K562 (cell line): ENCODE results near the gene IGF1R. TPM values are rescaled to one million over a fixed set of nuclear protein-coding genes. Genes with fewer than 3 reads are reported as not detected.
A peak's percentile ranks its signal among the peaks of the same experiment; 100 is the strongest.

ENCODE experiments used
- ATAC-seq: fragments of 200-7000 bp; cut with Tn5 transposase; 3 replicates; pipeline ENCODE4 v1.9.1; 2020; ENCODE audit warnings: moderate library complexity
- BruUV-seq: library from RNA; stranded (reverse); fragments of 400-500 nt; replicated peaks from 2 replicates; lab custom pipeline; 2021; lab: Mats Ljungman, UMichigan
- CTCF ChIA-PET: fragments of 300-600 bp; formaldehyde crosslinking; extraction: SDS; loops from one replicate; lab custom pipeline; 2021; ENCODE audit warnings: low intra/inter-chr PET ratio; lab: Yijun Ruan, JAX
- POLR2A ChIA-PET: fragments of 300-600, 350-650 bp; sonication (Branson Sonifier 250); formaldehyde crosslinking; extraction: SDS; loops from one replicate; lab custom pipeline; 2021; ENCODE audit warnings: antibody characterized with exemption, inconsistent platforms; lab: Yijun Ruan, JAX
- DNase-seq, 4 experiments: peaks; one replicate each; pipeline versions ENCODE4 v3.0.0 to v3.0.0-alpha.2; 2011 to 2018; ENCODE audit warnings: low spot score in 3 of 4, mixed read lengths in 3 of 4; ENCODE audit errors: extremely low read depth in 1 of 4
- FAIRE-seq: peaks from 2 replicates; lab custom pipeline; 2011; peaks lifted over from hg19 to GRCh38; lab: Jason Lieb, UNC
- H2AFZ ChIP-seq: 2 replicates; pipeline ENCODE4 v1.6.0; 2011; ENCODE audit warnings: low read depth, low read length, control low read depth, inconsistent platforms
- H3K27ac ChIP-seq: fragments of 200-600 bp; 3 replicates; pipeline ENCODE4 v1.8.0; 2011; ENCODE audit warnings: low read depth, mild to moderate bottlenecking, control low read depth, inconsistent platforms, low read length, moderate library complexity, mixed read lengths; ENCODE audit errors: extremely low read depth
- H3K27me3 ChIP-seq, 2 experiments: fragments of 300-600 bp in 1 of 2; 2 replicates in 1 of 2; 3 replicates in 1 of 2; pipeline versions ENCODE4 v1.6.0 to v1.8.0; 2011; ENCODE audit warnings: inconsistent platforms in 2 of 2, low read length in 2 of 2, mild to moderate bottlenecking in 1 of 2, mixed read lengths in 1 of 2, moderate library complexity in 1 of 2; ENCODE audit not compliant: control insufficient read depth in 2 of 2, insufficient read depth in 2 of 2
- H3K36me3 ChIP-seq: fragments of 300-600 bp; 3 replicates; pipeline ENCODE4 v1.8.0; 2011; ENCODE audit warnings: mild to moderate bottlenecking, low read length, inconsistent platforms; ENCODE audit not compliant: control insufficient read depth, insufficient read depth
- H3K4me1 ChIP-seq, 2 experiments: fragments of 200-600 bp in 1 of 2; replicated peaks in 1 of 2; 2 replicates in 1 of 2; 3 replicates in 1 of 2; pipeline versions ENCODE4 v1.5.1 to v1.8.0; 2011; ENCODE audit warnings: inconsistent platforms in 2 of 2, low read length in 2 of 2, mild to moderate bottlenecking in 1 of 2, mixed read lengths in 1 of 2, moderate library complexity in 1 of 2; ENCODE audit not compliant: control insufficient read depth in 2 of 2, insufficient read depth in 2 of 2
- H3K4me2 ChIP-seq: 2 replicates; pipeline ENCODE4 v1.6.1; 2011; ENCODE audit warnings: low read length, control low read depth, inconsistent platforms, mixed read lengths; ENCODE audit not compliant: insufficient read depth
- H3K4me3 ChIP-seq: fragments of 200-600 bp; sonication (generic), shearing (Covaris generic); 2 replicates; pipeline ENCODE4 v1.5.1; 2016; ENCODE audit warnings: control low read depth, inconsistent platforms
- H3K79me2 ChIP-seq: fragments of 200-600 bp; 3 replicates; pipeline ENCODE4 v1.8.0; 2011; ENCODE audit warnings: low read length, inconsistent platforms; ENCODE audit not compliant: control insufficient read depth, insufficient read depth
- H3K9ac ChIP-seq, 2 experiments: 2 replicates each; pipeline versions ENCODE4 v1.6.0 to v1.6.1; 2011; ENCODE audit warnings: low read depth in 2 of 2, low read length in 2 of 2, control low read depth in 1 of 2, inconsistent platforms in 1 of 2, mild to moderate bottlenecking in 1 of 2, mixed read lengths in 1 of 2; ENCODE audit not compliant: insufficient read depth in 1 of 2
- H3K9me1 ChIP-seq: one replicate; pipeline ENCODE4 v1.6.0; 2011; ENCODE audit warnings: inconsistent platforms, mild to moderate bottlenecking, low read length, moderate library complexity; ENCODE audit not compliant: control insufficient read depth, insufficient read depth
- H3K9me3 ChIP-seq: replicated peaks from 2 replicates; pipeline ENCODE4 v1.5.1; 2011; ENCODE audit warnings: low read depth, low read length, inconsistent platforms; ENCODE audit not compliant: control insufficient read depth, insufficient read depth
- H4K20me1 ChIP-seq: replicated peaks from 2 replicates; pipeline ENCODE4 v1.6.1; 2011; ENCODE audit warnings: low read length, inconsistent platforms, mixed read lengths; ENCODE audit not compliant: control insufficient read depth, insufficient read depth
- KLF13 ChIP-seq: fragments of 450-650 bp; IDR thresholded peaks from 2 replicates; pipeline ENCODE4 v1.6.1; 2016; ENCODE audit warnings: missing genetic modification characterization, low read depth, mild to moderate bottlenecking, missing compliant biosample characterization, moderate library complexity, borderline replicate concordance
- SP1 ChIP-seq: sonication (generic); formaldehyde crosslinking; IDR thresholded peaks from 2 replicates; pipeline ENCODE4 v1.8.1; 2022; ENCODE audit warnings: mild to moderate bottlenecking, missing genetic modification reagents
- TEAD4 ChIP-seq, 2 experiments: sonication (generic) in 1 of 2; formaldehyde crosslinking in 1 of 2; IDR thresholded peaks; 2 replicates each; pipeline versions ENCODE4 v1.6.1 to v1.8.0; 2012 to 2022; ENCODE audit warnings: borderline replicate concordance in 1 of 2, inconsistent platforms in 1 of 2, low read length in 1 of 2, mild to moderate bottlenecking in 1 of 2, missing genetic modification reagents in 1 of 2
- USF2 ChIP-seq: sonication (generic); formaldehyde crosslinking; IDR thresholded peaks from 2 replicates; pipeline ENCODE4 v1.5.0; 2020; ENCODE audit warnings: missing genetic modification reagents
- WGBS: fragments of 100-300 bp; shearing (Covaris generic); methylation state at CpG from one replicate; pipeline ENCODE4 v1.1.6; 2016; ENCODE audit warnings: low coverage, mixed read lengths; ENCODE audit not compliant: insufficient coverage; ENCODE audit errors: missing lambda C conversion rate; 5-methylcytosine and 5-hydroxymethylcytosine counted together
- in situ Hi-C: fragments of 300-500 bp; cut with MboI; formaldehyde crosslinking; loops from 4 replicates; pipeline ENCODE4 v1.15.0; 2018; ENCODE audit warnings: inconsistent platforms, mixed read lengths
- intact Hi-C: fragments of 100-400 bp; cut with micrococcal nuclease; formaldehyde crosslinking; loops from 2 replicates; pipeline ENCODE4 v1.14.2; 2022
- polyA plus RNA-seq, 8 experiments: library from polyadenylated mRNA; depleted of rRNA in 4 of 8; stranded (reverse) in 5 of 8; unstranded in 3 of 8; fragments of >200 nt; fragmentation: Nextera tagmentation in 2 of 8; fragmentation: Illumina TruSeq in 1 of 8; extraction: Ambion mirVana in 2 of 8; extraction: Trizol in 1 of 8; gene quantifications; 2 replicates each; pipeline versions ENCODE4 v1.2.1 to v1.2.3, GENCODE V29; 2011 to 2014; ENCODE audit warnings: inconsistent platforms in 1 of 8, missing spikeins in 1 of 8
- total RNA-seq, 7 experiments: library from RNA; depleted of rRNA in 6 of 7; stranded (reverse); fragments of >200 nt in 6 of 7; fragmentation: Illumina TruSeq in 2 of 7; extraction: Trizol in 2 of 7; gene quantifications; 2 replicates each; pipeline versions ENCODE4 v1.2.1 to v1.2.3, GENCODE V29; 2011 to 2021; ENCODE audit warnings: low replicate concordance in 1 of 7
- TF ChIP-seq, protein P1 (sequence below), 2 experiments: fragments of 450-650 bp; formaldehyde crosslinking in 1 of 2; IDR thresholded peaks; 2 replicates each; pipeline versions ENCODE4 v1.4.0 to v1.6.1; 2014 to 2020; ENCODE audit warnings: mild to moderate bottlenecking in 2 of 2, borderline replicate concordance in 1 of 2, low read depth in 1 of 2
- TF ChIP-seq, protein P2 (sequence below): sonication (generic); formaldehyde crosslinking; IDR thresholded peaks from 2 replicates; pipeline ENCODE4 v1.8.1; 2023; ENCODE audit warnings: mild to moderate bottlenecking, missing genetic modification reagents

Gene IGF1R
- total and polyA plus RNA-seq, 9 of the 15 experiments (the other 6 are each of a cell fraction or from before 2014, with no cell fraction given): 0.35 to 8.0 (median 1.6) TPM

DNA sequence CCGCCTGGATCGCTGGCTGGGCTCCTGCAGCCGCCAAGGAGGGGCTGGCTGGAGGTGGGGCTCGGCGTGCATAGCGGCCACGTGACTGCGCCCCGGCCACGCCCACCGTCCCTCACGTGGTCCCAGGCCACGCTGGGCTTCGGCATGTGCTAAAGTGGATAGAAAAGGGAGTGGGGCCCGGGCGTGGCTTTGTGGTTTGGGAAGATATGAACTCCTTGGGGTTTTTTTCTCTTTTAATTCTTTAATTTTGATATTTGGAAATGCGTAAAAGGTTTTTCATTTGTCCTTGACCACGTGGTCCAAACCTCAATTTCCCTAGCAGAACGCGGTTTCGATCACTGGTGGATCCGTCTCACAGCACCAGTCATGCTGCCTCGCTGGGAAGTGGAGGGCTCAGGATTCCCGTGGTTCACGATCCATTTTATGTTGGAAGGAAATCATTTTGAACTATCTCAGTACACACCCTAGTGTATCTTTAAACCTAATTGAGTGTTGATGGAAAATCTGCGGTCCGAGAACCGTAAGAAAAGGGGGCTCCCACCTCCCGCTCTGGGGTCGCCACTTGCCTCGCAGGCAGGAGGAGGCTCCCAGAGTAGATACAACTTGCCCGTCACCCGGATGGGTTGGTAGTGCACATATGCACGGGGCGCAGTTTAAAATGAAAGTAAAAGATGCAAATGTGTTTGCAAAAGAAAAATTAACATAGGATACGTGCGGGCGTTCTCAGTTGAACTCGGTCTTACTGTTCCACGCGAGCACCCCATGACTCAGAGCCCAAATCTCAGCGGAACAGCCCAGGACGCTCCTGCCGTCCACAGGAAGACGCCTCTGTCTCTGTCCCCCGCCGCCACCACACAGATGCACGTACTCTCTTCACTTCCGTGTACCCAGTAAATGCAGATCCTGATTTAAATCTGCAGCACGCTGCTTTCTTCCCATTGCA is 217.3 kb downstream of the IGF1R start:
- intact Hi-C loops: no loop called here
- in situ Hi-C loops: no loop called here
- Histone ChIP-seq H2AFZ (peak overlapping the region; percentile 74), H3K4me1 (peaks cover 10 to 13% of the 10 kb centered on the region in 2 experiments; a peak in 4 of 5 replicates), H3K27me3 (peaks cover 14 to 30% of the 10 kb centered on the region in 2 experiments), H3K36me3 (no peaks in the 10 kb centered on the region), H3K27ac (no peak overlapping the region), H3K9me3 (no peaks in the 10 kb centered on the region), H4K20me1 (peaks cover 6% of the 10 kb centered on the region; the same call in 1 of the 2 replicates), H3K9me1 (no peaks in the 10 kb centered on the region), H3K4me2 (peak overlapping the region; percentile 76), H3K79me2 (no peaks in the 10 kb centered on the region), H3K4me3 (peak overlapping the region; percentile 23; the same call in 1 of the 2 replicates), H3K9ac (no peak overlapping the region)
- ChIA-PET CTCF (no interaction called here), POLR2A (interaction anchor here (0.6 kb wide), 1 partner anchor 9 kb away, joined by 3 read pairs; no protein-coding TSS in a partner anchor)
- FAIRE-seq (no peak), ATAC-seq (peak; percentile 100), DNase-seq (peak; percentile 71 to 77 (median 72))
- WGBS: 26% methylated on average over 46 of the region's 50 CpGs
- no TSS peak for BruUV-seq
- TF ChIP-seq USF2 (peak; percentile 99), TEAD4 (IDR thresholded peaks at IDR 0.05; ENCODE audit: low read length) (peak; percentile 20; the same call in 1 of the 2 replicates), TEAD4 (CRISPR knock-in tag; IDR thresholded peaks at IDR 0.05; ENCODE audit: borderline replicate concordance) (0 out of 2 replicates have a peak, but pooled peaks have one; percentile 63), SP1 (CRISPR knock-in tag) (peak; percentile 58; the same call in 1 of the 2 replicates), KLF13 (tag) (peak; percentile 26; the same call in 1 of the 2 replicates)
- TF ChIP-seq, protein P1, sequence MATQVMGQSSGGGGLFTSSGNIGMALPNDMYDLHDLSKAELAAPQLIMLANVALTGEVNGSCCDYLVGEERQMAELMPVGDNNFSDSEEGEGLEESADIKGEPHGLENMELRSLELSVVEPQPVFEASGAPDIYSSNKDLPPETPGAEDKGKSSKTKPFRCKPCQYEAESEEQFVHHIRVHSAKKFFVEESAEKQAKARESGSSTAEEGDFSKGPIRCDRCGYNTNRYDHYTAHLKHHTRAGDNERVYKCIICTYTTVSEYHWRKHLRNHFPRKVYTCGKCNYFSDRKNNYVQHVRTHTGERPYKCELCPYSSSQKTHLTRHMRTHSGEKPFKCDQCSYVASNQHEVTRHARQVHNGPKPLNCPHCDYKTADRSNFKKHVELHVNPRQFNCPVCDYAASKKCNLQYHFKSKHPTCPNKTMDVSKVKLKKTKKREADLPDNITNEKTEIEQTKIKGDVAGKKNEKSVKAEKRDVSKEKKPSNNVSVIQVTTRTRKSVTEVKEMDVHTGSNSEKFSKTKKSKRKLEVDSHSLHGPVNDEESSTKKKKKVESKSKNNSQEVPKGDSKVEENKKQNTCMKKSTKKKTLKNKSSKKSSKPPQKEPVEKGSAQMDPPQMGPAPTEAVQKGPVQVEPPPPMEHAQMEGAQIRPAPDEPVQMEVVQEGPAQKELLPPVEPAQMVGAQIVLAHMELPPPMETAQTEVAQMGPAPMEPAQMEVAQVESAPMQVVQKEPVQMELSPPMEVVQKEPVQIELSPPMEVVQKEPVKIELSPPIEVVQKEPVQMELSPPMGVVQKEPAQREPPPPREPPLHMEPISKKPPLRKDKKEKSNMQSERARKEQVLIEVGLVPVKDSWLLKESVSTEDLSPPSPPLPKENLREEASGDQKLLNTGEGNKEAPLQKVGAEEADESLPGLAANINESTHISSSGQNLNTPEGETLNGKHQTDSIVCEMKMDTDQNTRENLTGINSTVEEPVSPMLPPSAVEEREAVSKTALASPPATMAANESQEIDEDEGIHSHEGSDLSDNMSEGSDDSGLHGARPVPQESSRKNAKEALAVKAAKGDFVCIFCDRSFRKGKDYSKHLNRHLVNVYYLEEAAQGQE (IDR thresholded peaks at IDR 0.05; ENCODE audit: borderline replicate concordance): peak; percentile 78
- TF ChIP-seq, protein P1 (CRISPR knock-in tag; IDR thresholded peaks at IDR 0.05; ENCODE audit: low read depth): no peak
- TF ChIP-seq, protein P2, sequence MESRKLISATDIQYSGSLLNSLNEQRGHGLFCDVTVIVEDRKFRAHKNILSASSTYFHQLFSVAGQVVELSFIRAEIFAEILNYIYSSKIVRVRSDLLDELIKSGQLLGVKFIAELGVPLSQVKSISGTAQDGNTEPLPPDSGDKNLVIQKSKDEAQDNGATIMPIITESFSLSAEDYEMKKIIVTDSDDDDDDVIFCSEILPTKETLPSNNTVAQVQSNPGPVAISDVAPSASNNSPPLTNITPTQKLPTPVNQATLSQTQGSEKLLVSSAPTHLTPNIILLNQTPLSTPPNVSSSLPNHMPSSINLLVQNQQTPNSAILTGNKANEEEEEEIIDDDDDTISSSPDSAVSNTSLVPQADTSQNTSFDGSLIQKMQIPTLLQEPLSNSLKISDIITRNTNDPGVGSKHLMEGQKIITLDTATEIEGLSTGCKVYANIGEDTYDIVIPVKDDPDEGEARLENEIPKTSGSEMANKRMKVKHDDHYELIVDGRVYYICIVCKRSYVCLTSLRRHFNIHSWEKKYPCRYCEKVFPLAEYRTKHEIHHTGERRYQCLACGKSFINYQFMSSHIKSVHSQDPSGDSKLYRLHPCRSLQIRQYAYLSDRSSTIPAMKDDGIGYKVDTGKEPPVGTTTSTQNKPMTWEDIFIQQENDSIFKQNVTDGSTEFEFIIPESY (CRISPR knock-in tag): 0 out of 2 replicates have a peak, but pooled peaks have one; percentile 41
